ENCODE measurements around the gene CKAP2. TPM values are rescaled to one million over a fixed set of nuclear protein-coding genes. Genes with fewer than 3 reads are reported as not detected.

Gene CKAP2
- total RNA-seq, 4 donors from 2014 or later = 0.26 to 35.9 (median 11.2) TPM

DNA sequence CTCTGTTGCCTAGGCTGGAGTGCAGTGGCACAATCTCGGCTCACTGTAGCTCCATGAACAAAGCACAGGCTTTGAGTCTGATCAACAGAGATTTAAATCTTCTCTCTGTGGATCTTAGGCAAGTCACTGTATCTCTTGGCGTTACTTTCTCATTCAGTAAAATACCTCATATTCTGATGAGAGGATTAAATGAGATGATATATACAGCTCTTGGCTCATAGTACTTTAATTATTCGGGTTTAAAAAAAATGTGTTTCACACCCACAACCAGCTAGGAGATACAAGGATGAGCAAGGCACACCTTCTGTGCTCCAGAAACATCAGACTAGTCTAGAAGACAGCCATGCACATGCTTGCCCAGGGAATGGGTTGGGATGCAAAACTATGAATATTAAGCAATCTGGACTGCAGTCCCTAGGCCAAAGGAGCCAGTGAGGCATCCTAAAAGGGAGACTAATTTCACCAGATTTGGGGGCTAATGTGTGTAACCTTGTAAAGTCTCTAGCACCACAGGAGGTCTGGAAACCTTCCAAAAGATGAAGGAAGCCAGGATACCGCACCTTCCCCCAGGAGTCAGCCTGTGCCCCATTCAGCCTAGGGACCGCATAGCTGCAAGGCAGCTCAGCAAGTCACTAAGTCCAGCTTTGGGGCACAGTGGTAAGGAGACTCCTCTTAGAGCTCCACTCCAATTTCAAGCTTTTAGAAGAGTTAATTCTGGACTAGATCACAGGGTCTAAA lies 7.3 kb upstream of the CKAP2 start:
- Histone ChIP-seq H3K9me3 (no peaks in the 10 kb centered on the region), H3K4me3 (no peak overlapping the region), H3K27me3 (no peaks in the 10 kb centered on the region), H3K27ac (no peak overlapping the region), H3K36me3 (no peaks in the 10 kb centered on the region), H3K4me1 (no peaks in the 10 kb centered on the region)
- intact Hi-C loops (cut with DNase I; ENCODE audit: low total_unique reads) = no loop called here
- DNase-seq = no peak
- TF ChIP-seq, protein P1, sequence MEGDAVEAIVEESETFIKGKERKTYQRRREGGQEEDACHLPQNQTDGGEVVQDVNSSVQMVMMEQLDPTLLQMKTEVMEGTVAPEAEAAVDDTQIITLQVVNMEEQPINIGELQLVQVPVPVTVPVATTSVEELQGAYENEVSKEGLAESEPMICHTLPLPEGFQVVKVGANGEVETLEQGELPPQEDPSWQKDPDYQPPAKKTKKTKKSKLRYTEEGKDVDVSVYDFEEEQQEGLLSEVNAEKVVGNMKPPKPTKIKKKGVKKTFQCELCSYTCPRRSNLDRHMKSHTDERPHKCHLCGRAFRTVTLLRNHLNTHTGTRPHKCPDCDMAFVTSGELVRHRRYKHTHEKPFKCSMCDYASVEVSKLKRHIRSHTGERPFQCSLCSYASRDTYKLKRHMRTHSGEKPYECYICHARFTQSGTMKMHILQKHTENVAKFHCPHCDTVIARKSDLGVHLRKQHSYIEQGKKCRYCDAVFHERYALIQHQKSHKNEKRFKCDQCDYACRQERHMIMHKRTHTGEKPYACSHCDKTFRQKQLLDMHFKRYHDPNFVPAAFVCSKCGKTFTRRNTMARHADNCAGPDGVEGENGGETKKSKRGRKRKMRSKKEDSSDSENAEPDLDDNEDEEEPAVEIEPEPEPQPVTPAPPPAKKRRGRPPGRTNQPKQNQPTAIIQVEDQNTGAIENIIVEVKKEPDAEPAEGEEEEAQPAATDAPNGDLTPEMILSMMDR (IDR thresholded peaks at IDR 0.05) = no peak
- no peak for TF ChIP-seq POLR2A (IDR thresholded peaks at IDR 0.05)

DNA sequence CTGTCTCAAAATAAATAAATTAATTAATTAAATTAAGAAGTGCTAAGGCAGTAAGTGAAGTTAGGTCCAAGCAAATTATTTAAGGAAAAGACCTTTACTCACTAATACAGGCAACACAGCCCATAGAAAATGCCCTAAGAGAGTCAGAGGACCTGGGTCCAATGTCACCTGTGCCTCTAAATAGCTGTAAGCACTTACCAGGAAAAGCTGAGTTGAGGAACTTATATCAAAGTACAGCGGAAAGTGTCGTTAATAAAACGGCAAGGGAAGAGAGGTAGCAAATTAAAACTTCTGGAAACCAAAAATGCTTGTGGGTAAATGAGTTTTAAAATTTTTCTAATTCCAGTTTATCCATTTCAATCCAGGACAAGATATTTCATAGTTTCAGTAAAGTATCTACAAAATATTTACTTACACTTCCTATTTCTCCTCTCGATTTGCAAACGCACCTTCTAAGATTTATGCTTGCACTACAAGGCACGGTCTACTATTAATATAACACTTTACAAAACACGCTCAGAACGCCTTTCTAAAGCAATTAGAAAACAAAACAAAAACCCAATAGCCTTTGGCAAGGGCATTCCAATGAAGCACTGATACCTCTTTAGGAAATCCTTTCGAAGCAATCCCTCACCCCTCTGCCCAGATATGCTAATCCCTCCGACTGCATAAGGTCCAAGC lies 5.8 kb upstream of the CKAP2 start:
- H3K4me3 ChIP-seq = peak overlapping the region; percentile 42 to 86
- TF ChIP-seq, protein P1 (IDR thresholded peaks at IDR 0.05) = no peak
- no peak for TF ChIP-seq POLR2A (IDR thresholded peaks at IDR 0.05)
- H3K27ac ChIP-seq = peak overlapping the region; percentile 88 to 94
- intact Hi-C loops (cut with DNase I; ENCODE audit: low total_unique reads) = no loop called here
- H3K4me1 ChIP-seq = no peaks in the 10 kb centered on the region
- H3K36me3 ChIP-seq = no peaks in the 10 kb centered on the region
- no peak for DNase-seq
- no peaks in the 10 kb centered on the region for H3K27me3 ChIP-seq
- no peaks in the 10 kb centered on the region for H3K9me3 ChIP-seq

DNA sequence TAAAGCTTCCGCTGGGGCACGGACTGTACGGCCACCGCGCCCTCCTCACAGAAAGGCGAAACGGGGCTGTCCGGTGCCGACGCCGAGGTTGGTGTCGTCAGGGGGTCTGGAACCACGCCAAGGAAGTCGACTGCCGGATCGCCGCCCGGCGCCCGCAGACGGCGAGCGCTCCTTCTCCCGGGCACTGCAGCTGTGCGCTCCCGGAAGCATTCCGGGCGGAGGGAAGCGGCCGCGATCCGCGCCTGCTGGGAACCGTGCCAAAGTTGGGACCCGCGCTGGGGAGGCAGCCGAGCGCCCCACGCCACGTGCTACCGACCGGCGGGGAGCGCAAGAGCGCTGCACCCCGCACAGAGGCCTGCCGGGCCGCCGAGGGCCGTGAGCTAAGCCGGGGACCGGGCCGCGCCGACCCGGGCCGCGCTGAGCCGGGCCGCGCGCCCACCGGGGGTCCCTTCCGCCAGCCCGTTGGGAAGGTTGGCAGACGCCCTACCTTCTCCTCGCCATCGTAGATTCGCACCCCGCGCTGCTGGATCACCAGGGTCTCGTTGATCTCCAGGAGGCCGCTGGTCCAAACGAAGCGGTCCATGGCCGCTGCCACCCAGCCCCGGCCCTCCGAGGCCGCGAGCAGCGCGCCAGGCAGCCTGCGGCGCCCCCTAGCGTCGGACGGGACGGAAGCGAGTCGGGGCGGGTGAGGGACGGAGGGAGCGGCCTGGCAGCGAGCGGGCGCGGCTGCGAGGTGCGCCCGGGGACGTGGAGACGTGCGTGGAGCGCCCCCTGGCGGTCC lies 5.1 kb upstream of the CKAP2 start, which contains the start of gene VPS36:
Gene VPS36, minus strand, starts transcription at position 623 of the 781 bp plus-strand sequence. Its CDS starts 40 bp downstream, at position 583.
- H3K4me3 ChIP-seq = peak within 1 kb of the TSS; percentile 42 to 86
- intact Hi-C loops (cut with DNase I; ENCODE audit: low total_unique reads) = no loop called here

DNA sequence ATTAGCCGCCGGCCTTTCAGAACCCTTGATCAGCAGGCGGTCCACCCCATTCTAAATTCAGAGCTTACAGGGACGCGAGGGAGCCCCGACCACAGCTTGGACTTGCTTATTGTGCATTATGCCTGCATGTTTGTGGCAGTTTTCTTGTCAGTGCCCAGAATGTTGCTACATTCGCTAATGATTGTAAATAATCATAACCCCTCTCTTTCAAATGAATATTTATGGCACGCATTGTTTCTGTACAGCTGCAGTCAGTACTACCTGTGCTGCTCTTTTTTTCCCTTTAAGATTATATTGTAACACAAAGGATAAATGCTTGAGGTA lies 4.5 kb upstream of the CKAP2 start:
- TF ChIP-seq POLR2A (IDR thresholded peaks at IDR 0.05) = no peak
- TF ChIP-seq, protein P1 (IDR thresholded peaks at IDR 0.05) = peak in 1 of 4 experiments; percentile 2
- peak overlapping the region in 1 of 2 donors; percentile 86 for H3K4me3 ChIP-seq
- no peak for DNase-seq
- intact Hi-C loops (cut with DNase I; ENCODE audit: low total_unique reads) = no loop called here
- no peaks in the 10 kb centered on the region for H3K9me3 ChIP-seq
- no peaks in the 10 kb centered on the region for H3K36me3 ChIP-seq
- H3K27ac ChIP-seq = peak overlapping the region in 1 of 2 donors; percentile 94
- H3K27me3 ChIP-seq = no peaks in the 10 kb centered on the region
- H3K4me1 ChIP-seq = no peaks in the 10 kb centered on the region

More for the DNA sequence above, 5.1 kb upstream of the CKAP2 start, which contains the start of gene VPS36:
- Histone ChIP-seq H3K36me3 (no peaks in the 10 kb centered on the region), H3K9me3 (no peaks in the 10 kb centered on the region), H3K27me3 (no peaks in the 10 kb centered on the region), H3K4me1 (no peaks in the 10 kb centered on the region), H3K27ac (peak within 1 kb of the TSS; percentile 88 to 94)
- peak; percentile 95 to 97 for DNase-seq
- peak; percentile 53 to 92 for TF ChIP-seq POLR2A (IDR thresholded peaks at IDR 0.05)
- TF ChIP-seq, protein P1 (IDR thresholded peaks at IDR 0.05) = peak; percentile 94 to 100 (median 100)
